WTC11 (cell line): ENCODE results near the gene CMBL. TPM values are rescaled to one million over a fixed set of nuclear protein-coding genes. Genes with fewer than 3 reads are reported as not detected.

ENCODE experiments used
- ATAC-seq: fragments of 200-7000 bp; cut with Tn5 transposase; 2 replicates; pipeline ENCODE4 v1.10.0; 2021; ENCODE audit warnings: mild to moderate bottlenecking, moderate library complexity
- CTCF ChIA-PET: fragments of 300-600 bp; sonication (Branson Sonifier 250); formaldehyde crosslinking; loops from one replicate; lab custom pipeline; 2021; ENCODE audit warnings: antibody characterized with exemption; lab: Charles Lee
- POLR2A ChIA-PET: fragments of 350-600 bp; sonication (Branson Sonifier 250); formaldehyde crosslinking; loops from one replicate; lab custom pipeline; 2021; ENCODE audit warnings: antibody characterized with exemption; lab: Charles Lee
- DNase-seq: peaks from one replicate; pipeline ENCODE4 v3.0.0; 2021; ENCODE audit warnings: low spot score
- H3K27ac Mint-ChIP-seq: 2 replicates; pipeline ENCODE4 v1.8.0; 2021; ENCODE audit warnings: mixed read lengths
- H3K27me3 Mint-ChIP-seq: 2 replicates; pipeline ENCODE4 v1.8.0; 2021; ENCODE audit warnings: low read depth, mild to moderate bottlenecking, moderate library complexity, mixed read lengths
- H3K36me3 Mint-ChIP-seq: 2 replicates; pipeline ENCODE4 v1.8.0; 2021; ENCODE audit warnings: mixed read lengths
- H3K4me1 Mint-ChIP-seq: 2 replicates; pipeline ENCODE4 v1.8.0; 2022; ENCODE audit warnings: mixed read lengths
- H3K4me3 Mint-ChIP-seq: 2 replicates; pipeline ENCODE4 v1.8.0; 2021; ENCODE audit warnings: mild to moderate bottlenecking, moderate library complexity, mixed read lengths
- H3K9me3 Mint-ChIP-seq: 2 replicates; pipeline ENCODE4 v1.8.0; 2021; ENCODE audit warnings: mixed read lengths
- ARID4B ChIP-seq: sonication (generic); formaldehyde crosslinking; IDR thresholded peaks from 2 replicates; pipeline ENCODE4 v1.8.0; 2023; ENCODE audit warnings: missing genetic modification reagents, mild to moderate bottlenecking, borderline replicate concordance
- ATF3 ChIP-seq: sonication (generic); formaldehyde crosslinking; conservative IDR thresholded peaks from 2 replicates; pipeline ENCODE4 v1.8.1; 2022; ENCODE audit warnings: mild to moderate bottlenecking, missing genetic modification reagents
- E2F4 ChIP-seq: sonication (generic); formaldehyde crosslinking; IDR thresholded peaks from 2 replicates; pipeline ENCODE4 v1.8.1; 2022; ENCODE audit warnings: low read depth, mild to moderate bottlenecking, moderate library complexity, missing genetic modification reagents, borderline replicate concordance
- FOXJ3 ChIP-seq: sonication (generic); formaldehyde crosslinking; IDR thresholded peaks from 2 replicates; pipeline ENCODE4 v1.9.0; 2021; ENCODE audit warnings: missing genetic modification reagents, mild to moderate bottlenecking, borderline replicate concordance
- FOXK1 ChIP-seq: sonication (generic); formaldehyde crosslinking; IDR thresholded peaks from 2 replicates; pipeline ENCODE4 v1.8.0; 2022; ENCODE audit warnings: mild to moderate bottlenecking, moderate library complexity, missing genetic modification reagents
- GABPB1 ChIP-seq: sonication (generic); formaldehyde crosslinking; IDR thresholded peaks from 2 replicates; pipeline ENCODE4 v1.8.1; 2023; ENCODE audit warnings: mild to moderate bottlenecking, missing genetic modification reagents
- HMGXB4 ChIP-seq: sonication (generic); formaldehyde crosslinking; IDR thresholded peaks from 2 replicates; pipeline ENCODE4 v1.8.1; 2023; ENCODE audit warnings: mild to moderate bottlenecking, moderate library complexity, missing genetic modification reagents
- JUN ChIP-seq: sonication (generic); formaldehyde crosslinking; IDR thresholded peaks from 2 replicates; pipeline ENCODE4 v1.8.0; 2023; ENCODE audit warnings: mild to moderate bottlenecking, missing genetic modification reagents
- MAX ChIP-seq: sonication (generic); formaldehyde crosslinking; IDR thresholded peaks from 2 replicates; pipeline ENCODE4 v1.8.0; 2022; ENCODE audit warnings: mild to moderate bottlenecking, missing genetic modification reagents
- NR1H2 ChIP-seq: sonication (generic); formaldehyde crosslinking; IDR thresholded peaks from 2 replicates; pipeline ENCODE4 v1.9.0; 2021; ENCODE audit warnings: mild to moderate bottlenecking, moderate library complexity, missing genetic modification reagents
- NR3C1 ChIP-seq: sonication (generic); formaldehyde crosslinking; conservative IDR thresholded peaks from 2 replicates; pipeline ENCODE4 v1.8.1; 2023; ENCODE audit warnings: low read depth, mild to moderate bottlenecking, missing genetic modification reagents
- OVOL2 ChIP-seq: fragments of 250-450 bp; sonication (Bioruptor Pico); IDR thresholded peaks from 2 replicates; pipeline ENCODE4 v1.9.0; 2021; ENCODE audit warnings: mild to moderate bottlenecking, borderline replicate concordance
- SMAD3 ChIP-seq: sonication (generic); formaldehyde crosslinking; IDR thresholded peaks from 2 replicates; pipeline ENCODE4 v1.8.0; 2022; ENCODE audit warnings: missing genetic modification reagents, mild to moderate bottlenecking, borderline replicate concordance
- SMAD4 ChIP-seq: sonication (generic); formaldehyde crosslinking; IDR thresholded peaks from 2 replicates; pipeline ENCODE4 v1.8.0; 2022; ENCODE audit warnings: mild to moderate bottlenecking, missing genetic modification reagents
- SP1 ChIP-seq: sonication (generic); formaldehyde crosslinking; conservative IDR thresholded peaks from 2 replicates; pipeline ENCODE4 v1.8.1; 2022; ENCODE audit warnings: missing genetic modification reagents
- ZBTB43 ChIP-seq: sonication (generic); formaldehyde crosslinking; IDR thresholded peaks from 2 replicates; pipeline ENCODE4 v1.8.1; 2023; ENCODE audit warnings: mild to moderate bottlenecking, missing genetic modification reagents
- ZNF416 ChIP-seq: fragments of 250-450 bp; sonication (Bioruptor Pico); IDR thresholded peaks from 2 replicates; pipeline ENCODE4 v1.9.0; 2021; ENCODE audit warnings: mild to moderate bottlenecking, inconsistent platforms
- ZNF512 ChIP-seq: sonication (generic); formaldehyde crosslinking; IDR thresholded peaks from 2 replicates; pipeline ENCODE4 v1.8.1; 2022; ENCODE audit warnings: missing genetic modification reagents, borderline replicate concordance
- ZNF532 ChIP-seq: fragments of 250-450 bp; sonication (Bioruptor Pico); IDR thresholded peaks from 2 replicates; pipeline ENCODE4 v1.9.0; 2021; ENCODE audit warnings: mild to moderate bottlenecking, borderline replicate concordance
- total RNA-seq: library from RNA; stranded (reverse); gene quantifications from 3 replicates; pipeline ENCODE4 v1.2.3, GENCODE V29; 2021

The CMBL gene
- total RNA-seq, 1 experiment from 2014 or later: 34.0 TPM

GRCh38 chr5:10253390-10253789, 54.3 kb downstream of the CMBL start (continued):
- TF ChIP-seq ZBTB43 (CRISPR knock-in tag): no peak
- no peak for TF ChIP-seq JUN (CRISPR knock-in tag)
- no peak for TF ChIP-seq HMGXB4 (CRISPR knock-in tag)
- no peak for TF ChIP-seq SMAD4 (CRISPR knock-in tag)
- TF ChIP-seq ARID4B (CRISPR knock-in tag): no peak
- no peak for TF ChIP-seq SP1
- TF ChIP-seq FOXK1 (CRISPR knock-in tag): no peak
- no peak for TF ChIP-seq MAX
- no peak for TF ChIP-seq FOXJ3 (CRISPR knock-in tag)
- no peak for TF ChIP-seq NR1H2 (CRISPR knock-in tag)

- H3K4me3 Mint-ChIP-seq: peak overlapping the region; percentile 98
- no peaks in the 10 kb centered on the region for H3K9me3 Mint-ChIP-seq
- ATAC-seq (no peak), DNase-seq (no peak)
- H3K27me3 Mint-ChIP-seq: no peaks in the 10 kb centered on the region
- H3K4me1 Mint-ChIP-seq: peaks cover 41% of the 10 kb centered on the region
- ChIA-PET CTCF (interaction anchor here (2.0 kb wide), 1 partner anchor 33 kb away, joined by 5 read pairs; no protein-coding TSS in a partner anchor), POLR2A (interaction anchor here (0.7 to 1.3 kb wide), 2 partner anchors 50 to 101 kb away, joined by 3 read pairs; no protein-coding TSS in a partner anchor)
- H3K27ac Mint-ChIP-seq: peak overlapping the region; percentile 92
- peaks cover 49% of the 10 kb centered on the region for H3K36me3 Mint-ChIP-seq
- no peak for TF ChIP-seq E2F4 (CRISPR knock-in tag)
- TF ChIP-seq ZNF512 (CRISPR knock-in tag): no peak
- no peak for TF ChIP-seq ATF3 (CRISPR knock-in tag)
- TF ChIP-seq OVOL2 (CRISPR knock-in tag): no peak
- TF ChIP-seq NR3C1 (CRISPR knock-in tag): no peak
- no peak for TF ChIP-seq ZNF416 (CRISPR knock-in tag)
- no peak for TF ChIP-seq SMAD3 (CRISPR knock-in tag)
- no peak for TF ChIP-seq GABPB1
- TF ChIP-seq ZNF532 (CRISPR knock-in tag): no peak
These were observed 56.3 kb downstream of the CMBL start for GRCh38 chr5:10251405-10251804.
